ENCODE results near the gene CHMP5. TPM values are rescaled to one million over a fixed set of nuclear protein-coding genes. Genes with fewer than 3 reads are reported as not detected.

The CHMP5 gene
- total RNA-seq, 1 experiment from 2014 or later = 47.6 TPM

DNA sequence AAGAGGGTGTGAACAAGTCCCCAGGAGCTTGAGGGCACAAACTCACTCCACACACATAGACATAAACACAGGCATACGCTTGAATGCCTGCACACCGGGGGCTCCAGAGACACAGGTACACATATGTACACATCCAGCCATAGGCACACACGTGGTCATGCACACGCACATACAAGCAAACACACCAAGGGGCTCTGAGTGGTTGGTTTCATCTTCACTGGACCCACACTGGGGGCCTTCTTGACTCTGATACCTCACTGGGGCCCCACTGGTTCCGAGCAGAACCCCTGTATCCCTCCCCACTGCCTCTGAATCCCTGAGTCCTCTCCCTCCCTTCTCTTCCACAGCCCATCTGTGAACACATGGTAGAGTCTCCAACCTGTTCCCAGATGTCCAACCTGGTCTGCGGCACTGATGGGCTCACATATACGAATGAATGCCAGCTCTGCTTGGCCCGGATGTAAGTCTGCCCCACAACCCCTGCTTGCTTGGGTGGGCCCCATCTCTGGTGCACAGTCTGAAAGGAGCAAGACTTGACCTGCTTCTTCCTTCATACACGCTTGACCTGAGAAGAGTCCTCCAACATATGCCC, 18.5 kb upstream of the CHMP5 start:
- H3K18ac ChIP-seq (ENCODE audit: insufficient read length, low read depth, low read length) = no peak overlapping the region
- H3K79me1 ChIP-seq (ENCODE audit: insufficient read depth, low read depth, low read length, poor library complexity, severe bottlenecking) = no peaks in the 10 kb centered on the region
- H3K36me3 Mint-ChIP-seq (ENCODE audit: insufficient read depth in 1 of 3, low read depth in 3 of 3) = peaks cover 0 to 18% (median 3%) of the 10 kb centered on the region in 3 experiments; a peak in 2 of 7 replicates
- H4K5ac ChIP-seq (ENCODE audit: insufficient read length, low read depth, low read length) = no peak overlapping the region
- no peak overlapping the region for H2BK5ac ChIP-seq (ENCODE audit: insufficient read length, low read length)
- no peaks in the 10 kb centered on the region; the same call in 1 of the 2 replicates for H3K79me2 ChIP-seq (ENCODE audit: insufficient read depth, low read length)
- H3K56ac ChIP-seq (ENCODE audit: insufficient read length, low read depth, low read length) = no peak overlapping the region
- H3K4me2 ChIP-seq (ENCODE audit: insufficient read depth, insufficient read length, low read length) = no peak overlapping the region
- no peak overlapping the region for H3K4ac ChIP-seq (ENCODE audit: low read depth, low read length)
- no peak overlapping the region for H2AK5ac ChIP-seq (ENCODE audit: insufficient read length, low read length)
- TF ChIP-seq, protein P1, sequence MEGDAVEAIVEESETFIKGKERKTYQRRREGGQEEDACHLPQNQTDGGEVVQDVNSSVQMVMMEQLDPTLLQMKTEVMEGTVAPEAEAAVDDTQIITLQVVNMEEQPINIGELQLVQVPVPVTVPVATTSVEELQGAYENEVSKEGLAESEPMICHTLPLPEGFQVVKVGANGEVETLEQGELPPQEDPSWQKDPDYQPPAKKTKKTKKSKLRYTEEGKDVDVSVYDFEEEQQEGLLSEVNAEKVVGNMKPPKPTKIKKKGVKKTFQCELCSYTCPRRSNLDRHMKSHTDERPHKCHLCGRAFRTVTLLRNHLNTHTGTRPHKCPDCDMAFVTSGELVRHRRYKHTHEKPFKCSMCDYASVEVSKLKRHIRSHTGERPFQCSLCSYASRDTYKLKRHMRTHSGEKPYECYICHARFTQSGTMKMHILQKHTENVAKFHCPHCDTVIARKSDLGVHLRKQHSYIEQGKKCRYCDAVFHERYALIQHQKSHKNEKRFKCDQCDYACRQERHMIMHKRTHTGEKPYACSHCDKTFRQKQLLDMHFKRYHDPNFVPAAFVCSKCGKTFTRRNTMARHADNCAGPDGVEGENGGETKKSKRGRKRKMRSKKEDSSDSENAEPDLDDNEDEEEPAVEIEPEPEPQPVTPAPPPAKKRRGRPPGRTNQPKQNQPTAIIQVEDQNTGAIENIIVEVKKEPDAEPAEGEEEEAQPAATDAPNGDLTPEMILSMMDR (conservative IDR thresholded peaks at IDR 0.05) = no peak
- H4K20me1 ChIP-seq (ENCODE audit: control insufficient read depth, insufficient read depth, insufficient read length) = no peaks in the 10 kb centered on the region
- H3K23ac ChIP-seq (ENCODE audit: insufficient read length, low read depth, low read length) = no peak overlapping the region
- WGBS (ENCODE audit: extremely low coverage, insufficient read length, low lambda C conversion rate) = no CpG with 5 or more reads among the region's 9 CpGs
- H3K27ac ChIP-seq (ENCODE audit: insufficient read length, low read depth, low read length) = no peak overlapping the region
- no peak overlapping the region for H2AFZ ChIP-seq (ENCODE audit: low read length)
- no peak for DNase-seq
- no peaks in the 10 kb centered on the region; a peak in 1 of 4 replicates for H3K4me1 Mint-ChIP-seq
- no peaks in the 10 kb centered on the region for H3K23me2 ChIP-seq (ENCODE audit: insufficient read length, low read depth, low read length, poor library complexity, severe bottlenecking)
- no peak overlapping the region for H3K9ac ChIP-seq (ENCODE audit: extremely low read depth, insufficient read length, low read length)
- no peak overlapping the region for H4K91ac ChIP-seq (ENCODE audit: insufficient read length, low read depth, low read length)
- no peaks in the 10 kb centered on the region for H3K4me1 ChIP-seq (ENCODE audit: insufficient read depth, low read length)
- no peaks in the 10 kb centered on the region for H3K27me3 ChIP-seq (ENCODE audit: insufficient read depth, low read length)
- H3K9me3 Mint-ChIP-seq = no peaks in the 10 kb centered on the region
- no peak overlapping the region for H3K14ac ChIP-seq (ENCODE audit: insufficient read depth, low read length)
- no peak overlapping the region for H2BK20ac ChIP-seq (ENCODE audit: low read depth, low read length, poor library complexity, severe bottlenecking)
- H3T11ph ChIP-seq (ENCODE audit: low read length) = no peak overlapping the region
- peaks cover 2% of the 10 kb centered on the region; the same call in 1 of the 2 replicates for H3K27me3 Mint-ChIP-seq (ENCODE audit: low read depth)
- no peak overlapping the region for H2BK12ac ChIP-seq (ENCODE audit: insufficient read length, low read depth, low read length)
- H3K9me3 ChIP-seq (ENCODE audit: control insufficient read depth, low read depth, low read length) = no peaks in the 10 kb centered on the region
- H2BK15ac ChIP-seq (ENCODE audit: low read depth, low read length) = no peak overlapping the region
- peak overlapping the region in 2 of 3 experiments; percentile 38 to 50; a peak in 2 of 7 replicates for H3K27ac Mint-ChIP-seq
- no peak overlapping the region for H4K8ac ChIP-seq (replicated peaks; ENCODE audit: insufficient read length, low read depth, low read length)
- H2BK120ac ChIP-seq (ENCODE audit: low read depth, low read length, poor library complexity, severe bottlenecking) = no peak overlapping the region
- no peak overlapping the region for H3K4me3 Mint-ChIP-seq

Data from H9 (cell line).